Hepatocyte (in vitro differentiated cells): ENCODE results near the gene LRRC1.

Experiments
- EZH2phosphoT487 ChIP-seq: fragments of 200-600 bp; sonication (generic); IDR thresholded peaks from one replicate; pipeline ENCODE4 v1.6.1; 2018; ENCODE audit warnings: antibody characterized with exemption, mild to moderate bottlenecking, low read depth, moderate library complexity; ENCODE audit not compliant: unreplicated experiment, severe bottlenecking
- TF ChIP-seq, protein P1 (sequence below): fragments of 200-600 bp; sonication (generic); IDR thresholded peaks from 2 replicates; pipeline ENCODE4 v1.5.1; 2016; ENCODE audit warnings: antibody characterized with exemption, mild to moderate bottlenecking; ENCODE audit not compliant: poor library complexity

DNA sequence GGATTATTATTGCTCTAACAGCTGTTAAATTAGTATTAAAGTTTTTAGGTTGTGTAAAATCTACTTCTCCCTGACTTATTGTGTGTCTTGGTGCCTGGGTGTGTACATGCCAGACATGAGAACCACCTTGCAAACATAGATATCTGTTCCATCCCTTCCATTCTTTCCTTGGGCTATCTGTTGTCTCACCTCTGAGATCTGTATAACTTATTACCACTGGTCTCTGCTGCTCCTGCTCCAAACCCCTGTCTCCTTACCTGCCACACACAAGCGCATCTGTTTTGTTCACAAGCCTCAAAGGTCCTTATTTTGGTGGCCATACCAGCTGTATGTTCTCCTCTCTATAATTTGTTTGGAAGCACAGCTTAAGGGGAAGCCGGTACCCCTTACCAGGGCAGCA lies 2.5 kb downstream of the LRRC1 start:
- TF ChIP-seq, protein P1, sequence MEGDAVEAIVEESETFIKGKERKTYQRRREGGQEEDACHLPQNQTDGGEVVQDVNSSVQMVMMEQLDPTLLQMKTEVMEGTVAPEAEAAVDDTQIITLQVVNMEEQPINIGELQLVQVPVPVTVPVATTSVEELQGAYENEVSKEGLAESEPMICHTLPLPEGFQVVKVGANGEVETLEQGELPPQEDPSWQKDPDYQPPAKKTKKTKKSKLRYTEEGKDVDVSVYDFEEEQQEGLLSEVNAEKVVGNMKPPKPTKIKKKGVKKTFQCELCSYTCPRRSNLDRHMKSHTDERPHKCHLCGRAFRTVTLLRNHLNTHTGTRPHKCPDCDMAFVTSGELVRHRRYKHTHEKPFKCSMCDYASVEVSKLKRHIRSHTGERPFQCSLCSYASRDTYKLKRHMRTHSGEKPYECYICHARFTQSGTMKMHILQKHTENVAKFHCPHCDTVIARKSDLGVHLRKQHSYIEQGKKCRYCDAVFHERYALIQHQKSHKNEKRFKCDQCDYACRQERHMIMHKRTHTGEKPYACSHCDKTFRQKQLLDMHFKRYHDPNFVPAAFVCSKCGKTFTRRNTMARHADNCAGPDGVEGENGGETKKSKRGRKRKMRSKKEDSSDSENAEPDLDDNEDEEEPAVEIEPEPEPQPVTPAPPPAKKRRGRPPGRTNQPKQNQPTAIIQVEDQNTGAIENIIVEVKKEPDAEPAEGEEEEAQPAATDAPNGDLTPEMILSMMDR: no peak
- TF ChIP-seq EZH2phosphoT487: no peak
